Skeletal muscle tissue (tissue), 4 donors: ENCODE data around the gene PDF. TPM values are rescaled to one million over a fixed set of nuclear protein-coding genes. Genes with fewer than 3 reads are reported as not detected.

ENCODE experiments used
- H3K27ac ChIP-seq: one replicate; pipeline ENCODE4 v1.7.0; 2013; ENCODE audit warnings: mild to moderate bottlenecking, low read depth, low read length, inconsistent platforms
- H3K27me3 ChIP-seq, 3 donors: one replicate each; pipeline ENCODE4 v1.7.0; 2013; ENCODE audit warnings: low read length in 3 of 3; ENCODE audit not compliant: control insufficient read depth in 3 of 3, insufficient read depth in 3 of 3
- H3K36me3 ChIP-seq, 3 donors: one replicate each; pipeline ENCODE4 v1.7.0; 2013; ENCODE audit warnings: low read length in 3 of 3; ENCODE audit not compliant: control insufficient read depth in 3 of 3, insufficient read depth in 3 of 3
- H3K4me1 ChIP-seq, 3 donors: one replicate each; pipeline ENCODE4 v1.7.0; 2013; ENCODE audit warnings: low read length in 3 of 3, mild to moderate bottlenecking in 3 of 3; ENCODE audit not compliant: control insufficient read depth in 3 of 3, insufficient read depth in 3 of 3
- H3K4me3 ChIP-seq, 3 donors: one replicate each; pipeline ENCODE4 v1.7.0; 2013; ENCODE audit warnings: low read length in 3 of 3
- H3K9ac ChIP-seq, 3 donors: one replicate each; pipeline ENCODE4 v1.7.0; 2013; ENCODE audit warnings: low read length in 3 of 3, mild to moderate bottlenecking in 3 of 3, moderate library complexity in 2 of 3, low read depth in 1 of 3
- H3K9me3 ChIP-seq, 3 donors: one replicate each; pipeline ENCODE4 v1.7.0; 2013; ENCODE audit warnings: low read length in 3 of 3; ENCODE audit not compliant: control insufficient read depth in 3 of 3
- total RNA-seq: library from RNA; depleted of rRNA; stranded (reverse); fragments of >200 nt; gene quantifications from one replicate; pipeline ENCODE4 v1.2.3, GENCODE V29; 2014
- donor health status: Osteomylitis.

PDF gene
- total RNA-seq, 1 donor from 2014 or later = 6.8 TPM

- Histone ChIP-seq H3K27ac (peak overlapping the region; percentile 86), H3K27me3 (no peaks in the 10 kb centered on the region), H3K9ac (peak overlapping the region; percentile 86 to 92 (median 91)), H3K4me1 (peaks cover 16 to 26% (median 24%) of the 10 kb centered on the region in 3 donors), H3K4me3 (peak overlapping the region; percentile 95 to 96 (median 96)), H3K9me3 (no peaks in the 10 kb centered on the region), H3K36me3 (peaks cover 15 to 36% (median 30%) of the 10 kb centered on the region in 3 donors)
Observed at GRCh38 chr16:69340095-69340644, 9.8 kb upstream of the PDF start.

GRCh38 chr16:69339289-69340094, 9.1 kb upstream of the PDF start, which contains the start of the genes COG8 and NIP7:
TSS of gene COG8 (minus strand) at chr16:69339564. CDS start at chr16:69339552, 12 bp downstream.
TSS of gene NIP7 (plus strand) at chr16:69339772. CDS start at chr16:69339830, 58 bp downstream.
- H3K27ac ChIP-seq = peak within 1 kb of the TSS; percentile 86
- H3K36me3 ChIP-seq = peaks cover 21 to 43% (median 37%) of the 10 kb centered on the region in 3 donors
- peak within 1 kb of the TSS; percentile 95 to 96 (median 96) for H3K4me3 ChIP-seq
- H3K9me3 ChIP-seq = no peaks in the 10 kb centered on the region
- H3K9ac ChIP-seq = peak within 1 kb of the TSS; percentile 86 to 93 (median 91)
- H3K27me3 ChIP-seq = no peaks in the 10 kb centered on the region
- peaks cover 16 to 26% (median 24%) of the 10 kb centered on the region in 3 donors for H3K4me1 ChIP-seq

DNA sequence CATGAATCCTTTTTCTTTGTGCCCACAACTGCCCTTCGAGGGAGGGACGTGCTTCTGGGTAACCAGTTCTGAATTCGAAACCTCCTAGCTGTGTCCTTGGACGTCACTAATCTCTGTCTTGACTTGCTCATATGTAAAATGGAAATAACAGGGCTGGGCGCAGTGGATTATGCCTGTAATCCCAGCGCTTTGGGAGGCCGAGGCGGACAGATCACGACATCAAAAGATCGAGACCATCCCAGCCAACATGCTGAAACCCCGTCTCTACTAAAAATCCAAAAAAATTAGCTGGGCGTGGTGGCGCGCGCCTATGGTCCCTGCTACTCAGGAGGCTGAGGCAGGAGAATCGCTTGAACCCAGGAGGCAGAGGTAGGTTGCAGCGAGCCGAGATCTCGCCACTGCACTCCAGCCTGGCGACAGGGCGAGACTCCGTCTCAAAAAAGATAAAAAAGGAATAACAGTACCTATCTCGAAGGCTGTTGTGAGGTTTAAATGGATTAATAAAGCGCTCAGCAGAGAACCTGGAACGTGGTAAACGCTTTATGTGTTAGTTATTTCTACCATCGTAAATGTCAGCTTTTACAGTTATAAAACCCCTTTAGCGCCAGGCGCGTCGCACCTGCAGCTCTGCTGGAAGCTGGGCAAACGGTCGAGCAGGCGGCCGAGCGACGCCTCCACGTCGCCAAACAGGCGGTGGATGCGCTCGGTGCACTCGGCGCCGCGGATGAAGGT, 8.3 kb upstream of the PDF start:
- Histone ChIP-seq H3K9me3 (no peaks in the 10 kb centered on the region), H3K27me3 (no peaks in the 10 kb centered on the region), H3K4me1 (peaks cover 16 to 26% (median 24%) of the 10 kb centered on the region in 3 donors), H3K27ac (peak overlapping the region; percentile 86), H3K4me3 (peak overlapping the region; percentile 95 to 96 (median 96)), H3K36me3 (peaks cover 29 to 44% (median 43%) of the 10 kb centered on the region in 3 donors), H3K9ac (peak overlapping the region; percentile 86 to 93 (median 89))

GRCh38 chr16:69334696-69335095, 4.3 kb upstream of the PDF start:
- Histone ChIP-seq H3K4me1 (peaks cover 13 to 20% (median 18%) of the 10 kb centered on the region in 3 donors), H3K36me3 (peaks cover 43 to 45% (median 44%) of the 10 kb centered on the region in 3 donors), H3K4me3 (no peak overlapping the region), H3K27ac (no peak overlapping the region), H3K27me3 (no peaks in the 10 kb centered on the region), H3K9ac (no peak overlapping the region), H3K9me3 (no peaks in the 10 kb centered on the region)

DNA sequence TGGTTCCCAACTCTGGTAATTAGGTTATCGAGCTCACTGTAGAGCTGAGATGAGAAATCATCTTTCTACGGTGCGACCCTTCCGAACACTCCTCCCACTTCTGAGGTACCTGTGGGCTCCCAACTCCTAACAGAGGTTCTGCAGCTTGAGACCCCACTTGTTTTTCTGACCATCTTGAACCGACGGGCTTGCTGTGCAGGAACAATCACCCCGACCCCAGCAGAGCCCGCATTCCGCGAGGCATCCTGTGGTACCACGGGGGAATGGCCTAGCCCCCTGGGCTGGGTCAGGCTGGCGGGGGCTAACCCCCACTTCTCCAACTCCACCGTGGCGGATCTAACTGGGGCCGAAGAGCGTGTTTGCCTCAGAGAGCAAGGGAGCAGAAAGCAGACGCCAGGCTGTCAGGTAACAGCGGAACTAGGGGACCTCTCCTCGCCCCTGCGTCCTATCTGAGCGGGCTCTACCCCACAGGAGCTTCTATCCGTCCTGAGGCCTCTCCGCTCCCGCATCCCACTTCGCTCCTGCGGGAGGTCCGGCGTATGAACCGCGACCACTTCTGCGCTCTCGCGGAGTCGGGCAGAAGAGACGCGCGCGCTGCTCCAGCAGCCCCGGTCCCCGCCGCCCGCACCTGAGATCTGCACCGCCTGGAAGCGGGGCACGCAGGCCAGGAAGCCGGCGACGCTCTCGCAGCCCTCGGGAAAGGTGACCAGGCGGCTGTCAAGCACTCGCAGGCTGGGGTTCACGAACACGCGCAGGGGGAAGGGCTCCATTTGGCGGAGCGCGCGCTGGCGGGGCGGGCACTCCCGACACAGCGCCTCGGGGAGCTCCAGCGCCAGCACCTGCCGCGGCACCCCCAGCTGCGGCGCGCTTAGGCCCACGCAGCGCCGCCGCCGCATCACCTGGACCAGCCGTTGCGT, 761 bp downstream of the PDF start:
- H3K9me3 ChIP-seq = no peaks in the 10 kb centered on the region
- peaks cover 44 to 50% (median 47%) of the 10 kb centered on the region in 3 donors for H3K4me1 ChIP-seq
- peak overlapping the region; percentile 78 to 85 (median 83) for H3K4me3 ChIP-seq
- H3K36me3 ChIP-seq = peaks cover 34 to 39% (median 36%) of the 10 kb centered on the region in 3 donors
- peak overlapping the region; percentile 79 to 93 (median 89) for H3K9ac ChIP-seq
- no peaks in the 10 kb centered on the region for H3K27me3 ChIP-seq
- peak overlapping the region; percentile 82 for H3K27ac ChIP-seq

GRCh38 chr16:69328854-69329316, 1.5 kb downstream of the PDF start:
- peak overlapping the region; percentile 82 for H3K27ac ChIP-seq
- no peaks in the 10 kb centered on the region for H3K9me3 ChIP-seq
- peak overlapping the region; percentile 69 to 89 (median 79) for H3K9ac ChIP-seq
- peak overlapping the region; percentile 78 to 85 (median 83) for H3K4me3 ChIP-seq
- peaks cover 45 to 57% (median 55%) of the 10 kb centered on the region in 3 donors for H3K4me1 ChIP-seq
- H3K36me3 ChIP-seq = peaks cover 33 to 35% (median 35%) of the 10 kb centered on the region in 3 donors
- H3K27me3 ChIP-seq = no peaks in the 10 kb centered on the region

- Histone ChIP-seq H3K36me3 (peaks cover 32 to 37% (median 34%) of the 10 kb centered on the region in 3 donors), H3K9ac (peak overlapping the region; percentile 68 to 89 (median 79)), H3K9me3 (no peaks in the 10 kb centered on the region), H3K4me1 (peaks cover 44 to 66% (median 65%) of the 10 kb centered on the region in 3 donors), H3K4me3 (peak overlapping the region in 2 of 3 donors; percentile 83 to 85), H3K27me3 (no peaks in the 10 kb centered on the region), H3K27ac (peak overlapping the region; percentile 86)
Observed at GRCh38 chr16:69327585-69328310, 2.6 kb downstream of the PDF start.

GRCh38 chr16:69326172-69326873, 4.1 kb downstream of the PDF start:
- Histone ChIP-seq H3K9ac (peak overlapping the region; percentile 11 to 71 (median 44)), H3K27ac (peak overlapping the region; percentile 86), H3K27me3 (no peaks in the 10 kb centered on the region), H3K4me3 (peak overlapping the region; percentile 41 to 57 (median 48)), H3K4me1 (peaks cover 40 to 68% (median 63%) of the 10 kb centered on the region in 3 donors), H3K36me3 (peaks cover 33 to 40% (median 37%) of the 10 kb centered on the region in 3 donors), H3K9me3 (no peaks in the 10 kb centered on the region)
